HG03378 (cell line): ENCODE results near the gene FBXL7.

Experiments used
- ATAC-seq: cut with Tn5 transposase; IDR thresholded peaks from one replicate; pipeline ENCODE4 v1.9.1; 2021; ENCODE audit warnings: mild to moderate bottlenecking, moderate library complexity; ENCODE audit not compliant: unreplicated experiment

FBXL7 gene

GRCh38 chr5:15702102-15702501 is 202.1 kb downstream of the FBXL7 start:
- no peak for ATAC-seq

GRCh38 chr5:15703901-15704300 is 203.9 kb downstream of the FBXL7 start:
- ATAC-seq, result no peak

- no peak for ATAC-seq
Measured at GRCh38 chr5:15704397-15704947, 204.5 kb downstream of the FBXL7 start.

- ATAC-seq, result no peak
Measured at GRCh38 chr5:15707631-15708030, 207.7 kb downstream of the FBXL7 start.

GRCh38 chr5:15711892-15712291 is 211.9 kb downstream of the FBXL7 start:
- ATAC-seq, result no peak

GRCh38 chr5:15715535-15715934 is 215.6 kb downstream of the FBXL7 start:
- ATAC-seq, result no peak

GRCh38 chr5:15715967-15716366 is 216.0 kb downstream of the FBXL7 start:
- no peak for ATAC-seq

GRCh38 chr5:15717001-15717400 is 217.0 kb downstream of the FBXL7 start:
- ATAC-seq, result no peak

GRCh38 chr5:15718421-15719179 is 218.6 kb downstream of the FBXL7 start:
- ATAC-seq, result no peak

- ATAC-seq, result no peak
Measured at GRCh38 chr5:15719784-15720183, 219.8 kb downstream of the FBXL7 start.

- ATAC-seq, result no peak
Measured at GRCh38 chr5:15720515-15720914, 220.5 kb downstream of the FBXL7 start.

- ATAC-seq, result no peak
Measured at GRCh38 chr5:15722305-15722704, 222.3 kb downstream of the FBXL7 start.

GRCh38 chr5:15727375-15727774 is 227.4 kb downstream of the FBXL7 start:
- ATAC-seq, result no peak

GRCh38 chr5:15728811-15729210 is 228.8 kb downstream of the FBXL7 start:
- no peak for ATAC-seq

- ATAC-seq, result no peak
Measured at GRCh38 chr5:15731699-15732098, 231.7 kb downstream of the FBXL7 start.

- ATAC-seq, result no peak
Measured at GRCh38 chr5:15734058-15734457, 234.1 kb downstream of the FBXL7 start.

- no peak for ATAC-seq
Measured at GRCh38 chr5:15737036-15737821, 237.2 kb downstream of the FBXL7 start.

- ATAC-seq, result no peak
Measured at GRCh38 chr5:15737871-15738664, 238.1 kb downstream of the FBXL7 start.

GRCh38 chr5:15740383-15740782 is 240.4 kb downstream of the FBXL7 start:
- ATAC-seq, result no peak

GRCh38 chr5:15741591-15741990 is 241.6 kb downstream of the FBXL7 start:
- no peak for ATAC-seq

GRCh38 chr5:15746833-15747232 is 246.9 kb downstream of the FBXL7 start:
- no peak for ATAC-seq
